HG03025 (cell line): Measurements from ENCODE around the gene SMIM5.

ENCODE experiments used
- ATAC-seq: cut with Tn5 transposase; IDR thresholded peaks from one replicate; pipeline ENCODE4 v1.9.1; 2021; ENCODE audit warnings: mild to moderate bottlenecking, moderate library complexity; ENCODE audit not compliant: unreplicated experiment, low FRiP score

Gene SMIM5

GRCh38 chr17:75602644-75603043 lies 30.6 kb upstream of the SMIM5 start:
- ATAC-seq, result no peak

DNA sequence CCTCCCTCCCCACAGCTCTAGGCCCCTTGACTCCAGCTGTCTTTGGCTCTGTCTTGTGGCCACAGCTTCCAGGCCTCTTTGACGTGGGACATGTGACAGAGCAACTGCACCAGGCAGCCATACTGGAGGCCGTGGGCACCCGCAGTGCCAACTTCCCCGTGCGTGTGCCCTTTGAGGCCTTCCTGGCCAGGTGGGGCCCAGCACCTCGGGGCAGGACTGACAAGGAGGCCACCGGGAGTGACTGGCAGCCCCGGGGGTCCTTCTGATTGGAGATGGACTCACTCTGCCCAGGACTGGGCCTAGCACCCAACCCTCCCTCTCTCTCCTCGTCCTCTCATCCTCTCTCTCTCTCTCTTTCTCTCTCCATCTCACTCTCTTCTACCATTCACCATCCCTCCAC lies 30.1 kb upstream of the SMIM5 start:
- ATAC-seq, result no peak

DNA sequence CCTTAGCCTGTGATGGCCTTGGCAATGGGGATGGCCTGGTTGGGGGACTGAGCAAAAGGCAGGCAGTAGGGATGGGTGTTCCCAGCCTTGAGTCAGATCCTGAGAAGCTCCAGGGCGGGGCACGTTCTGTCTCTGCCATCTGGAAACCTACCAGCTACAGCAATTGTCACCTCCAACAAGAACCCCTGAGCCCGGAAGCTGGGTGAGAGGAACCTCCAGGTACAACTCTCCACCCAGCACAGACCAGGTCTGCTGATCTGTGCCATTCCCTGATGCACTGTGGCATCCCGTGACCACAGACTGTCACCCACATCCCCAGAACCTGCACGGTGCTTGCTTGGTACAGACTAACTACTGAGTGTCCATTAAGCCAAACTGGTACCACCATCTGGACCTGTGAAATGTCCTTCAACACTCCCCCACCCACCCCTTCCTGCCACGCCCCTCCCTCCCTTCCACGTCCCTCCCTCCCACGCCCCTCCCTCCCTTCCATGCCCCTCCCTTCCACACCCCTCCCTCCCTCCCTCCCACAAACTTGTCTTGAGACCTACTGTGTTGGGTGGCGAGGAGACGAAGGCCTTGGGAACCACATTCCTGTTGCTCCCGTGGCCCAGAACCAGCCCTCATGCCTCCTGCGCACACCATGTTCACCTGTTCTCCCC lies 29.1 kb upstream of the SMIM5 start:
- ATAC-seq, result no peak

DNA sequence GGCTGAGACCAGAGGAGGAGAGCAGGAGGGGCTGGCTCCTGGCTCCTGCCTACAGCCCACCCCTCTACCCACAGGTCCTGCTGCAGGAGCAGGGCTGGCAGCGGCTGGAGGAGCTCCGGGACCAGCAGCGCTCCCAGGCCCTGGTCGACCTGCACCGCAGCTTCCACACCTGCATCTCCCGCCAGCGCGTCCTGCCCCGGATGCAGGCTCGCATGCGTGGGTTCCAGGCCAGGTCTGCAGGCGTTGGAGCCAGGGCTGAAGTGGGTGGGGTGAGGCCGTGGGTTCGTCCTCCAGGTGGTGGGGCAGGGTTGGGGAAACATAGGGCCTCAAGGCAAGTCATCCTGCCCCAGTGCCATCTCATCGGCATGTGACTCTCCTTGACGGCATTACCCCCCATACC lies 27.4 kb upstream of the SMIM5 start:
- no peak for ATAC-seq

- no peak for ATAC-seq
Measured at GRCh38 chr17:75607086-75607485, 26.1 kb upstream of the SMIM5 start.

- no peak for ATAC-seq
Measured at GRCh38 chr17:75610103-75610984, 22.9 kb upstream of the SMIM5 start.

- ATAC-seq, result no peak
Measured at GRCh38 chr17:75611851-75612429, 21.3 kb upstream of the SMIM5 start.

- ATAC-seq, result no peak
Measured at GRCh38 chr17:75612906-75613626, 20.2 kb upstream of the SMIM5 start.

- ATAC-seq, result no peak
Measured at GRCh38 chr17:75614006-75614405, 19.2 kb upstream of the SMIM5 start.

- no peak for ATAC-seq
Measured at GRCh38 chr17:75614556-75615270, 18.5 kb upstream of the SMIM5 start.

GRCh38 chr17:75615301-75615700 lies 17.9 kb upstream of the SMIM5 start:
- no peak for ATAC-seq

- ATAC-seq, result no peak
Measured at GRCh38 chr17:75616521-75617122, 16.6 kb upstream of the SMIM5 start.

DNA sequence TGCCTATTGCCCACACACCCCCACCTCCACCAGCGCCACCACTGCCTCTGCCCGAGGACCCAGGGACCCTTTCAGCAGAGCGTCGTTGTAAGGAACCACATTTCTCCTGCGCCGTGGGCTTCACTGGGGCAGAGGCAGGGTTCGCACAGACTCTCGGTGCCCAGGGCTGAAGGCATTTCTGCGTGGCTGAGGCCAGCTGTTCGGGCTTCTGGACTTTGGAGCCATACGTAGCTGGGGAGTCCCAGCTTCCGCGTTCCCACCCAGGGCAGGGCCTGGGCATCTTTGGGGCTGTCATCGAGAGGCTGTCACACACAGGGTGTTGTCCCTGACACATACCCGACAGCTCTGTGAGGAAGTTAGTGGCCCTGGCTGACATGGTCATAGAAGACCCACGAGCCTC lies 16.0 kb upstream of the SMIM5 start:
- ATAC-seq, result no peak

- ATAC-seq, result no peak
Measured at GRCh38 chr17:75617675-75618074, 15.6 kb upstream of the SMIM5 start.

DNA sequence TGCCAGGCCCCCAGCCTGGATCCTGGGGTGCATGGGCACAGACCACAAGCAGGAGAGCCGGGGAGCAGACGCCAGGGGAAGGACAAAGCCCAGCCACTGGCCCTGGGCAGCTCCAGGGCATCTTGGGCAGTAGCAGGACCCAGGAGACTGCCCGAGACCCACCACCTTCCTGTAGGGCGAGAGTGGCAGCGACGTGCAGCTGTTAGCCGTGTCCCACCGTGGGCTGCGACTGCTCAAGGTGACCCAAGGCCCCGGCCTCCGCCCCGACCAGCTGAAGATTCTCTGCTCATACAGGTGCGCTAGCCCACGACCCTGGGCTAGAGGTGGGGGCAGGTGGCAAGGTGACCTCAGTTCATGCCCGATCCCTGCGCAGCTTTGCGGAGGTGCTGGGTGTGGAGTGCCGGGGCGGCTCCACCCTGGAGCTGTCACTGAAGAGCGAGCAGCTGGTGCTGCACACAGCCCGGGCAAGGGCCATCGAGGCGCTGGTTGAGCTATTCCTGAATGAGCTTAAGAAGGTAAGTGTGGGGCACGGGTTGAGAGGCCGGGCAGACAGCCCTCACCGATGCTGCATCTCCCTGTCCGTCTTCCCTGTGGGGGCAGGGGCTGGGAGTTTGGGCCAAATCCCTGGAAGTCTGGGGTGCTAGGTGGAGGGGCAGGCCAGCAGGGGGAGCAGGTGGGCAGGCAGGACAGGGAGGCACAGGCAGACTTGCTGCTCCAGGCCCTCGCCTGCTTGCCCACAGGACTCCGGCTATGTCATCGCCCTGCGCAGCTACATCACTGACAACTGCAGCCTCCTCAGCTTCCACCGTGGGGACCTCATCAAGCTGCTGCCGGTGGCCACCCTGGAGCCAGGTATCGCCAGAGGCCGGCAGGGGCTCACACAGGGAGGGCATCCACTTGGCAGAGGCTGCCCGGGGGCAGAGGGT lies 13.5 kb upstream of the SMIM5 start:
- no peak for ATAC-seq

GRCh38 chr17:75621489-75621888 lies 11.7 kb upstream of the SMIM5 start:
- ATAC-seq, result no peak

GRCh38 chr17:75622076-75622475 lies 11.2 kb upstream of the SMIM5 start:
- ATAC-seq, result no peak

DNA sequence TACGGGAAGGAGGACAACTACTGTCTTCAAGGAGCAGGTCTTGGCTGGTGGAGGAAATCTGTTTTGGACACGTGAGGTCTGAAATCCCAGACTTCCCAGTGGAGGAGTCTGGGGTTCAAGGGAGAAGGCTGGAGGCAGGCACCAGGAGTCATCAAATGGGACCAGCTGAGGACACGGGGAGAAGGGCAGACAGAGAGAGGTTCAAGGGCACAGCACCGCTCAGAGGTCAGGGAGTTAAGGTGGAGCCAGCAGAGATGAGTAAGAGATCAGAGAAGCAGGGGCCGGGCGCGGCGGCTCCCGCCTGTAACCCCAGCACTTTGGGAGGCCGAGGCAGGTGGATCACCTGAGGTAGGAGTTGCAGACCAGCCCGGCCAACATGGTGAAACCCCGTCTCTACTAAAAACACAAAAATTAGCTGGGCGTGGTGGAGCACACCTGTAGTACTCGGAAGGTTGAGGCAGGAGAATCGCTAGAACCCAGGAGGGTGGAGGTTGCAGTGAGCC lies 10.4 kb upstream of the SMIM5 start:
- ATAC-seq, result no peak

- ATAC-seq, result no peak
Measured at GRCh38 chr17:75623386-75623785, 9.8 kb upstream of the SMIM5 start.
